NOMO-1 treated with DMSO at 0.1 percent for 48 hours (cell line): ENCODE results near the gene BCAP29.

Experiments
- DNase-seq: peaks from one replicate; lab custom pipeline; 2025; ENCODE audit not compliant: unreplicated experiment; lab: John Stamatoyannopoulos, UW

The BCAP29 gene

DNA sequence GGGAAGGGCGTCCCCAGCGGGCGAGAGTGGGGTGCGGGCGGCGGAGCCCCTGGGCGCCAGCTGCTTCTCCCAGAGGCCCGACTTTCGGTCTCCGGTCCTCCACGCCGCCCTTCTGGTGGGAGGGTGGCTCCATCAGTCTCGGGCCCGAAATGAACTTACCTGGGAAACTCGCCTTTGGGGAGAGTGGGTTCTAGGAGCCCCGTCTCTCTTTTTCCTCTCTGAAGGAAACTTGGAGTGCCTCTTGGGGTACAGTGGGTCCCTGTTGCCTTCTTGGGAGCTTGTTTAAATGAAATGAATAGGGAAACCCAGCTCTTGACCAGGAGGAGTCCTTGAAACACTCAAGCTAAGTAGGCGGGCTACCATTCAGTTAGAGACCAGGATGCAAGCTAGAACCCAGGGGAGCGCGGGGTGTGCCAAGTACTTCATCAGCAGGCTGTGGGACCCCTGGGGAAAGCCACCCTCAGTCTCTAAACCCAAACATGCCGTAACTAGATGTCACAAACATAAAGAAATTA lies 81.9 kb downstream of the BCAP29 start:
- no peak for DNase-seq

DNA sequence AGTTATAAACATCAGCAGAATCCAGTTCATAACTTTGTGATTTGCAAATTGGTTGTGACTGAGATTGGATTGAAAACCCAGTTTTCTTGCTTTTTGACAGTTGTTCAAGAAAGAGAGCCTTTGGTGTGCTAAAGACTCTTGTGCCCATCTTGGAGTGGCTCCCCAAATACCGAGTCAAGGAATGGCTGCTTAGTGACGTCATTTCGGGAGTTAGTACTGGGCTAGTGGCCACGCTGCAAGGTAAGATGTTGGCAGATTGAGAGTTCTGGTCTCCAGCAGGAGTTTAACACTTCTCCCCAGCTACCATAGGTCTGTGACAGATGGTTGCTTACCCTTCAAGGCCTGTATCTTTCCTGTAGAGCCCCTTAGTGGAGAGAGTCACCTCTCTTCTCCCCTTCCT lies 83.2 kb downstream of the BCAP29 start:
- no peak for DNase-seq

DNA sequence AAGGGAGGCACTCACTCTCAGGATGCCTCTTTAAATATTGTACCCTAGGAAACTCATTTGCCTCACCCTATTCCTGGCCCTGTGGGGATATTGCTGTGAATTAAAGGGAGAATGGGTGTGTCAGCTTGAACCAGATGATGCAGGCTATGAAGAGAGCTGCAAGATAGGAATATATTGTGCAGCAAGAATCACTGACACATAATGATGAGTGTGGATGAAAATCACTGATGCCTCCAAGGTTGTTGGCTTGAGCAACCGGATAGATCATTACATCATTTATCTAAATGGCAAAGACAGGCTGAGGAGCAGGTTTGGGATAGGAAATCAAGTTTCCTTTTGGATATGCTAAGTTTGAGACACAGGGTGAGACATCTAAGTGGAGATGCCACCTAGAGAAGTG lies 86.7 kb downstream of the BCAP29 start:
- DNase-seq: no peak

DNA sequence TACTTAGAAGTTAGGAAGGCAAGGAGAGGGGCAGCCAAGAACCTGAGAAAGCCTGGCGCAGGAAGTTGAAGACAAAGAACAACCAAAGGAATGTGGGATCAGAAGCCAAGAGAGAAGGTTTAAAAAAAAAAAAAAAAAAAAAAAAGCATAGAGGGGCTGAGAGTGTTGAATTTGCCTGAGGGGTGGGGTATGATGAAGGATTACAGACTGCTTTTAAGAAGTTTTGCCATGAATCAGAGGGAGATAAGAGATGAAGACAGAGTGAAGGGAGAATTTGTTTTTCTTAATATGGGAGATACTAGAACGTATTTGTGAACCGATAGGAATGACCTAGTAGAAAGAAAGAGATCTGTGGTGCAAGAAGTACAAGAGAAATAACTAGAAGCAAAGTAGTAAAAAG lies 87.3 kb downstream of the BCAP29 start:
- DNase-seq: no peak

DNA sequence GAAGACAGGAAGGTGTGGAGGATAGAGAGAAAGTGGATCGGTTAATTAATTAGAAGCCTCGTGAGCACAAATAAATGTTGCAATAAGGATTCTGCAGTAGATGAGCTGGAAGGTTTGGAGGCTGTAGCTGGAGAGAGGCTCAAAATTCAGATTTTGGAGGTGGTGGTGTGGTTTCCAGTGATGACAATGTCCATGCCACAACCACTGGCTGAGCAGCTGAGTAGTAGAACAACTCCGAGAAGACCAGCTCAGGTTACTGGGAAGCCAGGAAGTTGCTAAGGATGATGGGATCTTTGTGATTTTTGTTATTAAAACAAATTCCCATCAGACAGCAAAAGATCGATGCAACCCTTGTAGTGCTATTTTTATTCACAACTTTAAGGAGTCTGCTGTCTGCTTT lies 88.2 kb downstream of the BCAP29 start:
- no peak for DNase-seq
